ENCODE data around the gene NDST1.

GRCh38 chr5:150532996-150533395 lies 25.1 kb downstream of the NDST1 start:
- TF ChIP-seq POLR2A (IDR thresholded peaks at IDR 0.05; ENCODE audit: low read depth, low read length) (no peak), FOS (IDR thresholded peaks at IDR 0.05; ENCODE audit: borderline replicate concordance, insufficient read depth, low read length) (no peak)

Measured in endothelial cell of umbilical vein (primary cell).